HEK293T (cell line): ENCODE measurements around the gene DDX46.

Experiments used
- CTCF ChIA-PET: fragments of 350-600 bp; formaldehyde crosslinking; extraction: SDS; loops from one replicate; lab custom pipeline; 2021; ENCODE audit warnings: antibody characterized with exemption, inconsistent platforms; lab: Yijun Ruan, JAX
- POLR2A ChIA-PET: fragments of 350-600 bp; formaldehyde crosslinking; extraction: SDS; loops from one replicate; lab custom pipeline; 2020; ENCODE audit warnings: antibody characterized with exemption, inconsistent platforms; lab: Yijun Ruan, JAX
- DNase-seq: peaks from one replicate; pipeline ENCODE4 v3.0.0; 2012; ENCODE audit warnings: mixed read lengths; ENCODE audit errors: extremely low spot score
- ARNT ChIP-seq: fragments of 450-650 bp; IDR thresholded peaks from 2 replicates; pipeline ENCODE4 v1.6.1; 2017; ENCODE audit warnings: mild to moderate bottlenecking
- BHLHE40 ChIP-seq: fragments of 450-650 bp; IDR thresholded peaks from 2 replicates; pipeline ENCODE4 v1.6.1; 2016; ENCODE audit warnings: mild to moderate bottlenecking, moderate library complexity, borderline replicate concordance
- CTBP1 ChIP-seq: fragments of 450-650 bp; IDR thresholded peaks from 2 replicates; pipeline ENCODE4 v1.6.1; 2016; ENCODE audit warnings: borderline replicate concordance
- ELF4 ChIP-seq: fragments of 450-650 bp; IDR thresholded peaks from 2 replicates; pipeline ENCODE4 v1.6.1; 2017; ENCODE audit warnings: antibody characterized with exemption
- FOXA1 ChIP-seq: fragments of 450-650 bp; IDR thresholded peaks from 2 replicates; pipeline ENCODE4 v1.6.1; 2016; ENCODE audit warnings: mild to moderate bottlenecking
- FOXK2 ChIP-seq: fragments of 450-650 bp; IDR thresholded peaks from 2 replicates; pipeline ENCODE4 v1.6.1; 2016; ENCODE audit warnings: mild to moderate bottlenecking
- FOXM1 ChIP-seq: fragments of 450-650 bp; IDR thresholded peaks from 2 replicates; pipeline ENCODE4 v1.6.1; 2017; ENCODE audit warnings: mild to moderate bottlenecking, borderline replicate concordance
- HDGF ChIP-seq: fragments of 450-650 bp; IDR thresholded peaks from 2 replicates; pipeline ENCODE4 v1.6.1; 2017; ENCODE audit warnings: antibody characterized with exemption, borderline replicate concordance
- L3MBTL2 ChIP-seq: fragments of 450-650 bp; conservative IDR thresholded peaks from 2 replicates; pipeline ENCODE4 v1.6.1; 2016; ENCODE audit warnings: mild to moderate bottlenecking
- LEF1 ChIP-seq: fragments of 450-650 bp; IDR thresholded peaks from 2 replicates; pipeline ENCODE4 v1.6.1; 2017; ENCODE audit warnings: mild to moderate bottlenecking, borderline replicate concordance
- NFRKB ChIP-seq: fragments of 450-650 bp; IDR thresholded peaks from 2 replicates; pipeline ENCODE4 v1.6.1; 2016; ENCODE audit warnings: mild to moderate bottlenecking, moderate library complexity
- PKNOX1 ChIP-seq: fragments of 450-650 bp; IDR thresholded peaks from 2 replicates; pipeline ENCODE4 v1.6.1; 2016
- SP1 ChIP-seq: fragments of 450-650 bp; IDR thresholded peaks from 2 replicates; pipeline ENCODE4 v1.6.1; 2017
- SUZ12 ChIP-seq: fragments of 450-650 bp; IDR thresholded peaks from 2 replicates; pipeline ENCODE4 v1.6.1; 2016; ENCODE audit warnings: mild to moderate bottlenecking
- TARDBP ChIP-seq: fragments of 450-650 bp; IDR thresholded peaks from 2 replicates; pipeline ENCODE4 v1.6.1; 2016
- ZNF384 ChIP-seq: fragments of 450-650 bp; IDR thresholded peaks from 2 replicates; pipeline ENCODE4 v1.6.1; 2016

DDX46 gene

GRCh38 chr5:134818776-134819175 is 60.2 kb downstream of the DDX46 start:
- no peak for DNase-seq
- POLR2A ChIA-PET, result no interaction called here
- CTCF ChIA-PET, result no interaction called here
- TF ChIP-seq SUZ12 (no peak), CTBP1 (no peak), ZNF384 (no peak), NFRKB (no peak), BHLHE40 (no peak), ELF4 (no peak), SP1 (no peak), L3MBTL2 (no peak), FOXK2 (no peak)

GRCh38 chr5:134819407-134819963 is 60.9 kb downstream of the DDX46 start:
- CTCF ChIA-PET, result no interaction called here
- TF ChIP-seq BHLHE40 (no peak), LEF1 (no peak), SP1 (no peak), SUZ12 (no peak), TARDBP (no peak), FOXM1 (no peak), CTBP1 (no peak), NFRKB (no peak), L3MBTL2 (no peak), FOXK2 (no peak), ZNF384 (no peak), PKNOX1 (no peak), ARNT (no peak)
- POLR2A ChIA-PET, result interaction anchor here (0.6 kb wide), 1 partner anchor 87 kb away, joined by 3 read pairs; no protein-coding TSS in a partner anchor
- DNase-seq, result no peak

GRCh38 chr5:134821841-134822240 is 63.3 kb downstream of the DDX46 start:
- ChIA-PET CTCF (no interaction called here), POLR2A (no interaction called here)
- no peak for TF ChIP-seq PKNOX1
- no peak for TF ChIP-seq SUZ12
- no peak for TF ChIP-seq ZNF384
- TF ChIP-seq FOXA1, result no peak
- no peak for TF ChIP-seq CTBP1
- TF ChIP-seq FOXK2, result no peak
- TF ChIP-seq FOXM1, result no peak
- no peak for TF ChIP-seq SP1
- no peak for TF ChIP-seq TARDBP
- TF ChIP-seq ARNT, result no peak
- no peak for TF ChIP-seq BHLHE40
- TF ChIP-seq L3MBTL2, result no peak
- no peak for TF ChIP-seq NFRKB
- TF ChIP-seq ELF4, result no peak
- TF ChIP-seq HDGF, result no peak
- no peak for TF ChIP-seq LEF1

GRCh38 chr5:134824681-134825080 is 66.1 kb downstream of the DDX46 start:
- ChIA-PET POLR2A (interaction anchor here (1.2 kb wide), 2 partner anchors 9 to 21 kb away, joined by 4 read pairs; partner anchors contain the start of gene C5orf24), CTCF (interaction anchor here (1.1 kb wide), 1 partner anchor 18 kb away, joined by 3 read pairs; no protein-coding TSS in a partner anchor)
- no peak for DNase-seq
- TF ChIP-seq ARNT (no peak), FOXK2 (no peak), SUZ12 (no peak), L3MBTL2 (no peak), BHLHE40 (no peak), ZNF384 (no peak), HDGF (no peak), PKNOX1 (no peak), CTBP1 (no peak), FOXM1 (no peak), LEF1 (no peak), ELF4 (no peak), NFRKB (no peak), TARDBP (no peak), SP1 (no peak), FOXA1 (no peak)

More at GRCh38 chr5:134821841-134822240, 63.3 kb downstream of the DDX46 start:
- DNase-seq, result no peak

- ChIA-PET CTCF (no interaction called here), POLR2A (interaction anchor here (1.2 kb wide), 2 partner anchors 10 to 20 kb away, joined by 4 read pairs; partner anchors contain the start of gene C5orf24)
- TF ChIP-seq FOXA1, result no peak
- no peak for TF ChIP-seq BHLHE40
- no peak for TF ChIP-seq ARNT
- no peak for TF ChIP-seq L3MBTL2
- TF ChIP-seq LEF1, result no peak
- no peak for TF ChIP-seq FOXM1
- no peak for TF ChIP-seq SUZ12
- TF ChIP-seq NFRKB, result no peak
- TF ChIP-seq CTBP1, result no peak
- TF ChIP-seq TARDBP, result no peak
- no peak for TF ChIP-seq SP1
- no peak for TF ChIP-seq FOXK2
- no peak for TF ChIP-seq PKNOX1
- no peak for TF ChIP-seq ELF4
- no peak for TF ChIP-seq ZNF384
- no peak for TF ChIP-seq HDGF
- DNase-seq, result no peak
These were observed 66.6 kb downstream of the DDX46 start for GRCh38 chr5:134825212-134825611.
